Measurements from ENCODE around the gene LAMTOR3.

DNA sequence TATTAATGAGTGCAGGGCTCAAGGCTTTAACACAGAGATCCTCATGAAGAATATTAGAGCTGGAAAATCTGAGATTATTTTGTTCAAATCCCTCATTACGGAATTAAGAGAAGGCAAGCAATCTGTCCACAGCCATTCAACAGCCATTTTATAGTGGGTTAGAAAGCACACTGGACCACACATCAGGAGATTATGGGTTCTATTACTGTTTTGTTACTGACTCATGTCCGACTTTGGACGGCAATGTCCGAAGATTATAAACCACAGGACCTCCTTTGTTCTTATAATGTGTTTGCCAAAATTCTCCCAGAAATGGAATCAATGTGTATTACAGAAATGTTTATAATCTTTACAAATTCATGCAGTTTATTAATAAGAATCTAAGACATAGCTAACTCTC lies 8.1 kb downstream of the LAMTOR3 start:
- TF ChIP-seq POLR2A (IDR thresholded peaks at IDR 0.05; ENCODE audit: low read depth, low read length) (no peak), SPI1 (IDR thresholded peaks at IDR 0.05; ENCODE audit: low read depth, low read length) (no peak), POLR2AphosphoS5 (IDR thresholded peaks at IDR 0.05; ENCODE audit: low read depth, low read length) (no peak), TAF1 (IDR thresholded peaks at IDR 0.05; ENCODE audit: low read depth, low read length) (no peak), PAX5 (IDR thresholded peaks at IDR 0.05; ENCODE audit: insufficient read depth, low read length, severe bottlenecking) (no peak)
